ENCODE measurements around the gene ZNF544. TPM values are rescaled to one million over a fixed set of nuclear protein-coding genes. Genes with fewer than 3 reads are reported as not detected.

ZNF544 gene
- polyA plus RNA-seq, 1 donor from 2014 or later: 22.7 TPM

- H3K27ac ChIP-seq (ENCODE audit: low read length): no peak overlapping the region
- peaks cover 32% of the 10 kb centered on the region for H3K79me2 ChIP-seq (replicated peaks; ENCODE audit: insufficient read depth, low read length)
- no peak overlapping the region for H3K4me2 ChIP-seq (ENCODE audit: low read length)
- H3K36me3 ChIP-seq (ENCODE audit: insufficient read depth, low read length): peaks cover 41% of the 10 kb centered on the region
- no peaks in the 10 kb centered on the region for H4K20me1 ChIP-seq (ENCODE audit: insufficient read depth)
- H2AFZ ChIP-seq (ENCODE audit: low read depth, low read length): no peak overlapping the region
- peaks cover 32% of the 10 kb centered on the region for H3K9me3 ChIP-seq (ENCODE audit: low read length)
- H3K4me3 ChIP-seq (ENCODE audit: low read length): no peak overlapping the region
- no peaks in the 10 kb centered on the region for H3K9me2 ChIP-seq (ENCODE audit: insufficient read depth, low read length)
- H3F3A ChIP-seq (ENCODE audit: insufficient read depth, low read length, poor library complexity, severe bottlenecking): no peaks in the 10 kb centered on the region
- H3K9ac ChIP-seq (ENCODE audit: low read length): no peak overlapping the region
- no peak for TF ChIP-seq SMC3 (conservative IDR thresholded peaks at IDR 0.05; ENCODE audit: poor library complexity)
- TF ChIP-seq MXI1 (conservative IDR thresholded peaks at IDR 0.05; ENCODE audit: poor library complexity, severe bottlenecking): no peak
- TF ChIP-seq EZH2 (IDR thresholded peaks at IDR 0.05; ENCODE audit: borderline replicate concordance, insufficient read depth, low read length, poor library complexity, severe bottlenecking): no peak
- no peak for TF ChIP-seq CTCF (IDR thresholded peaks at IDR 0.05; ENCODE audit: poor library complexity, severe bottlenecking)
- no peak for TF ChIP-seq POLR2AphosphoS5 (IDR thresholded peaks at IDR 0.05)
- TF ChIP-seq RAD21 (conservative IDR thresholded peaks at IDR 0.05): no peak
- TF ChIP-seq REST (IDR thresholded peaks at IDR 0.05; ENCODE audit: borderline replicate concordance): no peak
- no peak for TF ChIP-seq EP300 (conservative IDR thresholded peaks at IDR 0.05; ENCODE audit: poor library complexity, severe bottlenecking)
- no peak for TF ChIP-seq TAF1 (IDR thresholded peaks at IDR 0.05; ENCODE audit: low read depth)
- H3K27me3 ChIP-seq (ENCODE audit: insufficient read depth, low read depth, low read length): no peaks in the 10 kb centered on the region
Observed at GRCh38 chr19:58296104-58296503, 67.4 kb downstream of the ZNF544 start.

- H3K9me3 ChIP-seq (ENCODE audit: low read length): peaks cover 3% of the 10 kb centered on the region
- H3F3A ChIP-seq (ENCODE audit: insufficient read depth, low read length, poor library complexity, severe bottlenecking): no peaks in the 10 kb centered on the region
- H3K79me2 ChIP-seq (replicated peaks; ENCODE audit: insufficient read depth, low read length): peaks cover 38% of the 10 kb centered on the region
- H3K9me2 ChIP-seq (ENCODE audit: insufficient read depth, low read length): no peaks in the 10 kb centered on the region
- no peak overlapping the region for H3K27ac ChIP-seq (ENCODE audit: low read length)
- H3K27me3 ChIP-seq (ENCODE audit: insufficient read depth, low read depth, low read length): no peaks in the 10 kb centered on the region
- no peak overlapping the region for H3K9ac ChIP-seq (ENCODE audit: low read length)
- no peak overlapping the region for H3K4me3 ChIP-seq (ENCODE audit: low read length)
- no peak for TF ChIP-seq TAF1 (IDR thresholded peaks at IDR 0.05; ENCODE audit: low read depth)
- TF ChIP-seq EZH2 (IDR thresholded peaks at IDR 0.05; ENCODE audit: borderline replicate concordance, insufficient read depth, low read length, poor library complexity, severe bottlenecking): no peak
- no peak for TF ChIP-seq POLR2AphosphoS5 (IDR thresholded peaks at IDR 0.05)
- no peak for TF ChIP-seq CTCF (IDR thresholded peaks at IDR 0.05; ENCODE audit: poor library complexity, severe bottlenecking)
- TF ChIP-seq EP300 (conservative IDR thresholded peaks at IDR 0.05; ENCODE audit: poor library complexity, severe bottlenecking): no peak
- H4K20me1 ChIP-seq (ENCODE audit: insufficient read depth): no peaks in the 10 kb centered on the region
- no peak overlapping the region for H3K4me2 ChIP-seq (ENCODE audit: low read length)
- H2AFZ ChIP-seq (ENCODE audit: low read depth, low read length): no peak overlapping the region
- H3K36me3 ChIP-seq (ENCODE audit: insufficient read depth, low read length): peaks cover 13% of the 10 kb centered on the region
Observed at GRCh38 chr19:58300620-58301019, 71.9 kb downstream of the ZNF544 start.

All from neural cell (in vitro differentiated cells).